K562 (cell line): ENCODE data around the gene ZNF232. TPM values are rescaled to one million over a fixed set of nuclear protein-coding genes. Genes with fewer than 3 reads are reported as not detected.
"Not testable (repeated sequence)": the region's sequence is repeated elsewhere in the genome, so short reads cannot be mapped to it uniquely, and the experiment has no call there.

Source experiments
- ATAC-seq: fragments of 200-7000 bp; cut with Tn5 transposase; 3 replicates; pipeline ENCODE4 v1.9.1; 2020; ENCODE audit warnings: moderate library complexity
- BruUV-seq: library from RNA; stranded (reverse); fragments of 400-500 nt; replicated peaks from 2 replicates; lab custom pipeline; 2021; lab: Mats Ljungman, UMichigan
- CTCF ChIA-PET: fragments of 300-600 bp; formaldehyde crosslinking; extraction: SDS; loops from one replicate; lab custom pipeline; 2021; ENCODE audit warnings: low intra/inter-chr PET ratio; lab: Yijun Ruan, JAX
- POLR2A ChIA-PET: fragments of 300-600, 350-650 bp; sonication (Branson Sonifier 250); formaldehyde crosslinking; extraction: SDS; loops from one replicate; lab custom pipeline; 2021; ENCODE audit warnings: antibody characterized with exemption, inconsistent platforms; lab: Yijun Ruan, JAX
- DNase-seq, 4 experiments: peaks; one replicate each; pipeline versions ENCODE4 v3.0.0 to v3.0.0-alpha.2; 2011 to 2018; ENCODE audit warnings: low spot score in 3 of 4, mixed read lengths in 3 of 4; ENCODE audit errors: extremely low read depth in 1 of 4
- FAIRE-seq: peaks from 2 replicates; lab custom pipeline; 2011; peaks lifted over from hg19 to GRCh38; lab: Jason Lieb, UNC
- H2AFZ ChIP-seq: 2 replicates; pipeline ENCODE4 v1.6.0; 2011; ENCODE audit warnings: low read depth, low read length, control low read depth, inconsistent platforms
- H3K27ac ChIP-seq: fragments of 200-600 bp; 3 replicates; pipeline ENCODE4 v1.8.0; 2011; ENCODE audit warnings: low read depth, mild to moderate bottlenecking, control low read depth, inconsistent platforms, low read length, moderate library complexity, mixed read lengths; ENCODE audit errors: extremely low read depth
- H3K27me3 ChIP-seq, 2 experiments: fragments of 300-600 bp in 1 of 2; 2 replicates in 1 of 2; 3 replicates in 1 of 2; pipeline versions ENCODE4 v1.6.0 to v1.8.0; 2011; ENCODE audit warnings: inconsistent platforms in 2 of 2, low read length in 2 of 2, mild to moderate bottlenecking in 1 of 2, mixed read lengths in 1 of 2, moderate library complexity in 1 of 2; ENCODE audit not compliant: control insufficient read depth in 2 of 2, insufficient read depth in 2 of 2
- H3K36me3 ChIP-seq: fragments of 300-600 bp; 3 replicates; pipeline ENCODE4 v1.8.0; 2011; ENCODE audit warnings: mild to moderate bottlenecking, low read length, inconsistent platforms; ENCODE audit not compliant: control insufficient read depth, insufficient read depth
- H3K4me1 ChIP-seq, 2 experiments: fragments of 200-600 bp in 1 of 2; replicated peaks in 1 of 2; 2 replicates in 1 of 2; 3 replicates in 1 of 2; pipeline versions ENCODE4 v1.5.1 to v1.8.0; 2011; ENCODE audit warnings: inconsistent platforms in 2 of 2, low read length in 2 of 2, mild to moderate bottlenecking in 1 of 2, mixed read lengths in 1 of 2, moderate library complexity in 1 of 2; ENCODE audit not compliant: control insufficient read depth in 2 of 2, insufficient read depth in 2 of 2
- H3K4me2 ChIP-seq: 2 replicates; pipeline ENCODE4 v1.6.1; 2011; ENCODE audit warnings: low read length, control low read depth, inconsistent platforms, mixed read lengths; ENCODE audit not compliant: insufficient read depth
- H3K4me3 ChIP-seq: fragments of 200-600 bp; sonication (generic), shearing (Covaris generic); 2 replicates; pipeline ENCODE4 v1.5.1; 2016; ENCODE audit warnings: control low read depth, inconsistent platforms
- H3K79me2 ChIP-seq: fragments of 200-600 bp; 3 replicates; pipeline ENCODE4 v1.8.0; 2011; ENCODE audit warnings: low read length, inconsistent platforms; ENCODE audit not compliant: control insufficient read depth, insufficient read depth
- H3K9ac ChIP-seq, 2 experiments: 2 replicates each; pipeline versions ENCODE4 v1.6.0 to v1.6.1; 2011; ENCODE audit warnings: low read depth in 2 of 2, low read length in 2 of 2, control low read depth in 1 of 2, inconsistent platforms in 1 of 2, mild to moderate bottlenecking in 1 of 2, mixed read lengths in 1 of 2; ENCODE audit not compliant: insufficient read depth in 1 of 2
- H3K9me1 ChIP-seq: one replicate; pipeline ENCODE4 v1.6.0; 2011; ENCODE audit warnings: inconsistent platforms, mild to moderate bottlenecking, low read length, moderate library complexity; ENCODE audit not compliant: control insufficient read depth, insufficient read depth
- H3K9me3 ChIP-seq: replicated peaks from 2 replicates; pipeline ENCODE4 v1.5.1; 2011; ENCODE audit warnings: low read depth, low read length, inconsistent platforms; ENCODE audit not compliant: control insufficient read depth, insufficient read depth
- H4K20me1 ChIP-seq: replicated peaks from 2 replicates; pipeline ENCODE4 v1.6.1; 2011; ENCODE audit warnings: low read length, inconsistent platforms, mixed read lengths; ENCODE audit not compliant: control insufficient read depth, insufficient read depth
- HOXB6 ChIP-seq: fragments of 250-450 bp; sonication (Bioruptor Pico); IDR thresholded peaks from 2 replicates; pipeline ENCODE4 v1.5.1; 2022; ENCODE audit warnings: mild to moderate bottlenecking, borderline replicate concordance
- ZBTB40 ChIP-seq, 2 experiments: fragments of 450-650 bp in 1 of 2; sonication (generic) in 1 of 2; formaldehyde crosslinking in 1 of 2; IDR thresholded peaks; 2 replicates each; pipeline versions ENCODE4 v1.7.1 to v1.9.0; 2016 to 2022; ENCODE audit warnings: inconsistent platforms in 1 of 2, mild to moderate bottlenecking in 1 of 2, missing genetic modification reagents in 1 of 2
- WGBS: fragments of 100-300 bp; shearing (Covaris generic); methylation state at CpG from one replicate; pipeline ENCODE4 v1.1.6; 2016; ENCODE audit warnings: low coverage, mixed read lengths; ENCODE audit not compliant: insufficient coverage; ENCODE audit errors: missing lambda C conversion rate; 5-methylcytosine and 5-hydroxymethylcytosine counted together
- in situ Hi-C: fragments of 300-500 bp; cut with MboI; formaldehyde crosslinking; loops from 4 replicates; pipeline ENCODE4 v1.15.0; 2018; ENCODE audit warnings: inconsistent platforms, mixed read lengths
- intact Hi-C: fragments of 100-400 bp; cut with micrococcal nuclease; formaldehyde crosslinking; loops from 2 replicates; pipeline ENCODE4 v1.14.2; 2022
- polyA plus RNA-seq, 8 experiments: library from polyadenylated mRNA; depleted of rRNA in 4 of 8; stranded (reverse) in 5 of 8; unstranded in 3 of 8; fragments of >200 nt; fragmentation: Nextera tagmentation in 2 of 8; fragmentation: Illumina TruSeq in 1 of 8; extraction: Ambion mirVana in 2 of 8; extraction: Trizol in 1 of 8; gene quantifications; 2 replicates each; pipeline versions ENCODE4 v1.2.1 to v1.2.3, GENCODE V29; 2011 to 2014; ENCODE audit warnings: inconsistent platforms in 1 of 8, missing spikeins in 1 of 8
- total RNA-seq, 7 experiments: library from RNA; depleted of rRNA in 6 of 7; stranded (reverse); fragments of >200 nt in 6 of 7; fragmentation: Illumina TruSeq in 2 of 7; extraction: Trizol in 2 of 7; gene quantifications; 2 replicates each; pipeline versions ENCODE4 v1.2.1 to v1.2.3, GENCODE V29; 2011 to 2021; ENCODE audit warnings: low replicate concordance in 1 of 7

The ZNF232 gene
- total and polyA plus RNA-seq, 9 of the 15 experiments (the other 6 are each of a cell fraction or from before 2014, with no cell fraction given), result 10.6 to 26.0 (median 13.0) TPM

- no TSS peak for BruUV-seq
- in situ Hi-C loops, result no loop called here
- no peak overlapping the region for H3K4me3 ChIP-seq
- H4K20me1 ChIP-seq, result no peaks in the 10 kb centered on the region
- no peak overlapping the region for H3K27ac ChIP-seq
- H3K36me3 ChIP-seq, result no peaks in the 10 kb centered on the region
- no peaks in the 10 kb centered on the region for H3K9me3 ChIP-seq
- H3K4me1 ChIP-seq, result no peaks in the 10 kb centered on the region
- DNase-seq (no peak), ATAC-seq (no peak), FAIRE-seq (no peak)
- intact Hi-C loops, result no loop called here
- ChIA-PET POLR2A (no interaction called here), CTCF (no interaction called here)
- WGBS, result 1% methylated on average over 17 of the region's 24 CpGs
- no peaks in the 10 kb centered on the region for H3K79me2 ChIP-seq
- H3K9me1 ChIP-seq, result no peaks in the 10 kb centered on the region
- no peak overlapping the region for H3K4me2 ChIP-seq
- peaks cover 0 to 31% of the 10 kb centered on the region in 2 experiments; a peak in 2 of 5 replicates for H3K27me3 ChIP-seq
- TF ChIP-seq ZBTB40 (IDR thresholded peaks at IDR 0.05), result no peak
- TF ChIP-seq ZBTB40 (CRISPR knock-in tag; IDR thresholded peaks at IDR 0.05), result no peak
- no peak for TF ChIP-seq HOXB6 (CRISPR knock-in tag)
- H3K9ac ChIP-seq, result no peak overlapping the region
- no peak overlapping the region for H2AFZ ChIP-seq
These were observed 27.2 kb upstream of the ZNF232 start for GRCh38 chr17:5138616-5139457.

DNA sequence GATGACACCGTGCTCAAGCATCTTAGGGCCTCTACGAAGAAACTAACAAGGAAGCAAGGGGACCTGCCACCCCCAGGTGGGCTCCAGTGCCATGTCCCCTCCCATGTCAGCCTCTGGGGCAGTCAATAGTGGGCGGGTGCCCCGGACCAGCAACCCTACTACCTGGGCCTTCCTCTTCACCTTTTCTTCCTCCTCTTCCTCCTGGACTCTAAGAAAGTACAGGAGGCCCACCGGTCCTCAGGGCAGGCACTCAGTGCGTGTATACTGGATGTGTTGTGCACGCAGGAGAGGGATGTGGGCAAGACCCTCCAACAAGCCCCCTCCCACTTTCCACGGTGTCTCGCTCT lies 26.5 kb upstream of the ZNF232 start:
- H3K9me1 ChIP-seq, H3K9me3 ChIP-seq, H3K4me2 ChIP-seq, H3K27ac ChIP-seq, H2AFZ ChIP-seq, H3K4me1 ChIP-seq, CTCF ChIA-PET, H3K79me2 ChIP-seq, BruUV-seq, H3K9ac ChIP-seq, H3K4me3 ChIP-seq, FAIRE-seq, DNase-seq, H3K36me3 ChIP-seq, POLR2A ChIA-PET, intact Hi-C loops, in situ Hi-C loops, H4K20me1 ChIP-seq, ATAC-seq: not testable (repeated sequence)
- WGBS, result 13% methylated on average over 9 of the region's 9 CpGs
- peaks cover 0 to 33% of the 10 kb centered on the region in 2 experiments; a peak in 2 of 5 replicates for H3K27me3 ChIP-seq
